ENCODE results near the gene SST.

Gene SST

GRCh38 chr3:187626581-187626980 is 43.6 kb downstream of the SST start:
- DNase-seq, result no peak

- DNase-seq, result no peak
These were observed 45.6 kb downstream of the SST start for GRCh38 chr3:187624588-187624987.

GRCh38 chr3:187623285-187623814 is 46.8 kb downstream of the SST start:
- DNase-seq, result no peak

GRCh38 chr3:187621881-187622280 is 48.3 kb downstream of the SST start:
- DNase-seq, result no peak

GRCh38 chr3:187619461-187619860 is 50.7 kb downstream of the SST start:
- DNase-seq, result no peak

Data from T1000 (cell line).